GM21576 (cell line): ENCODE results near the gene FEN1.

Experiments used
- ATAC-seq: cut with Tn5 transposase; IDR thresholded peaks from one replicate; pipeline ENCODE4 v1.9.1; 2021; ENCODE audit warnings: mild to moderate bottlenecking, moderate library complexity; ENCODE audit not compliant: unreplicated experiment

The FEN1 gene

DNA sequence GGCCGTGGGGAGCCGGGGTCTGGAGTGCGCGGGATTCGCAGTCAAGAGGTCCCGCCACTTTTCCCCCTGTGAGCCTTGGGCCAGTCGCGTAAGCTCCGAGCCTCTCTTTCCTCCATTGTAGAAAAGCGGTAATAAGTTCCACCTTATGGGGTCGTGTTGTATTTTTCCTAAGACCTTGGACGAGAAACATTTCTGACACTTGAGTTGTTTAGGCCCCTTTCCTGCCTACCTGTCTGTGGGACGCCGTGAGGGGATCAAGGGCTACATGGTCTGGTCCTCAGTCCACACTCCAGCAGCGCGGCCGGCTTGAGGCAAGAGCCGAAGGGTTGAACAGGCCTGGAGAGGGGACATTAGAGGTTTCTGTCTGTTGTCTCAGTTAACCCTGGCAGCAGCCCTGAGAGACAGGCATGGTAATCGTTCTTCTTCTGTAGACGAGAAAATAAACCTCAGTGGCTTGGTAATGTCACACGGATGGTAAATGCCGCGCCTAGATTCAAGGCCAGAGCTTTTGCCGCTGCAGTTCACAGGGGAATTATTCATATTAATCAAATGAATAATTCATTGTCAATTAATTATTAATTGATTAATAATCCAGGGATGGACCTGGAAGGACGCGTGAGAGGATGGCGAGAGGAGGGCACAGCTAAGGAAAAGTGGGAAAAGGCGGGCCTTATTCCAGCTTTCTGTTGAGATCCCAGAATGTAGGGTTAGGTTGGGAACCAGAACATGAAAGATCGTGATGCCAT lies 545 bp downstream of the FEN1 start:
- ATAC-seq, result no peak

DNA sequence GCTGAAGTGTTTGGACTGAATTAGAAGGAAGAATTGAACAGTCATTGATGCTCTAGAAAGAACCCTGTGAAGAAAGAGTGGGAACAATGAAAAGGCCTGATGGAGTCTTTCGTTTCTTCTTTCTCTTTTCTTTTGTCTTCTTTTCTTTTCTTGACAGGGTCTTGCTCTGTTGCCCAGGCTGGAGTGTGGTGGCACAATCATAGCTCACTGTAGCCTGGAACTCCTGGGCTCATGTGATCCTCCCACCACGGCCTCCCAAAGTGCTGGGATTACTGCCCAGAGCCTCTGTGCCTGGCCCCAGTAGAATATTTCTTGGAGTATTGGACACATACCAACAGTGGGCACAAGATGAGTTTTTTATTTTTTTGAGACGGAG lies 1.1 kb downstream of the FEN1 start:
- ATAC-seq, result no peak

DNA sequence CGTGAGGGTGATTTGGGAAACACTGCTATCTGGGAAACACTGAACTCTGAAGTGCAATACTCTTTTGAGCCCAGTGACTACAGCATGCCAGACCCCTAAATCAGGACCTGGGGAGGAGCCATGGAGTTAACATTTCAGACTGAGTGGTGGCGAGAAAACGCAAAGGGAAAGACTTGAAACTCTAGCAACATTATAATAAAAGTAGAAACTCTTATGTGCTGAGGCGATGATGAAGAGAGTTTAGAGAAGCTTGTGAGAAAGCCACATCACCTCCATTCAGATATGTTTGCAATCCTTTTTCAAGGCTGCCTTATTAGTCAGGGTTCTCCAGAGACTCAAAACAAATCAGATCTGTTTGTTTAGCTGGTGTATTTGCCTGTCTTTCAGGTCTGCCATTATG lies 1.9 kb downstream of the FEN1 start:
- no peak for ATAC-seq

DNA sequence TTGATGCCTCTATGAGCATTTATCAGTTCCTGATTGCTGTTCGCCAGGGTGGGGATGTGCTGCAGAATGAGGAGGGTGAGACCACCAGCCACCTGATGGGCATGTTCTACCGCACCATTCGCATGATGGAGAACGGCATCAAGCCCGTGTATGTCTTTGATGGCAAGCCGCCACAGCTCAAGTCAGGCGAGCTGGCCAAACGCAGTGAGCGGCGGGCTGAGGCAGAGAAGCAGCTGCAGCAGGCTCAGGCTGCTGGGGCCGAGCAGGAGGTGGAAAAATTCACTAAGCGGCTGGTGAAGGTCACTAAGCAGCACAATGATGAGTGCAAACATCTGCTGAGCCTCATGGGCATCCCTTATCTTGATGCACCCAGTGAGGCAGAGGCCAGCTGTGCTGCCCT lies 2.7 kb downstream of the FEN1 start:
- no peak for ATAC-seq

DNA sequence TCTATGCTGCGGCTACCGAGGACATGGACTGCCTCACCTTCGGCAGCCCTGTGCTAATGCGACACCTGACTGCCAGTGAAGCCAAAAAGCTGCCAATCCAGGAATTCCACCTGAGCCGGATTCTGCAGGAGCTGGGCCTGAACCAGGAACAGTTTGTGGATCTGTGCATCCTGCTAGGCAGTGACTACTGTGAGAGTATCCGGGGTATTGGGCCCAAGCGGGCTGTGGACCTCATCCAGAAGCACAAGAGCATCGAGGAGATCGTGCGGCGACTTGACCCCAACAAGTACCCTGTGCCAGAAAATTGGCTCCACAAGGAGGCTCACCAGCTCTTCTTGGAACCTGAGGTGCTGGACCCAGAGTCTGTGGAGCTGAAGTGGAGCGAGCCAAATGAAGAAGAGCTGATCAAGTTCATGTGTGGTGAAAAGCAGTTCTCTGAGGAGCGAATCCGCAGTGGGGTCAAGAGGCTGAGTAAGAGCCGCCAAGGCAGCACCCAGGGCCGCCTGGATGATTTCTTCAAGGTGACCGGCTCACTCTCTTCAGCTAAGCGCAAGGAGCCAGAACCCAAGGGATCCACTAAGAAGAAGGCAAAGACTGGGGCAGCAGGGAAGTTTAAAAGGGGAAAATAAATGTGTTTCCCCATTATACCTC lies 3.3 kb downstream of the FEN1 start:
- no peak for ATAC-seq

DNA sequence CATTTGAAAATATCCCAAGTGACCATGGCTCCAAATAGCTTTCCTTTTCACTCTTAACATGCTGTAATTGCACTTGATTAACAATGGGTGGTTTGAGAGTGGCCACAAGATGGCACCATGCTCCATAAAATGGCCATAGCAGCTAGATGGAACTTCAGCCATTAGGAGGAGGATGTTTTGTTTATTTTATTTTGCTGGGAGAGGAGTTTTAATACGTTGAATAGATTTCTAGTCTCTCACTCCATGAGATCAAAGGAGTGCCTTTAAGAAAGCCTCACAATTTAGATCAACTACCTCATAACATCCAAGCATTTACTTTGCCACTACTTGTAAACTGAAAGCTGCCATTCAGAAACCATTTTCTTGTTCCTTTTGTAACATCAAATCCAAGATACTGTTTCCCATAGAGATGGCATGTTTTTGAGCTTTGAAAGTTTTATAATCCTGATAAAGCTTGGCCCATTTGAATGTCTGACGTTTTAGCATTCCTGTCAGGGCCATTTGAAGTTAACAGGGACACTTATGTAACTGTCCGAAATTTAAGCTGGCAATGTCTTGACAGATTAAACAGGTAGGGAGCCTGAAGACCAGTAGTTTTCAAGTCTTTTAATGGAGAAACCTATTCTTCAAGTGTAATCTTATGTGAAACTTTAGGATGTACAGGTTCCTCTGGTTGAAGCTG lies 4.7 kb downstream of the FEN1 start:
- no peak for ATAC-seq

DNA sequence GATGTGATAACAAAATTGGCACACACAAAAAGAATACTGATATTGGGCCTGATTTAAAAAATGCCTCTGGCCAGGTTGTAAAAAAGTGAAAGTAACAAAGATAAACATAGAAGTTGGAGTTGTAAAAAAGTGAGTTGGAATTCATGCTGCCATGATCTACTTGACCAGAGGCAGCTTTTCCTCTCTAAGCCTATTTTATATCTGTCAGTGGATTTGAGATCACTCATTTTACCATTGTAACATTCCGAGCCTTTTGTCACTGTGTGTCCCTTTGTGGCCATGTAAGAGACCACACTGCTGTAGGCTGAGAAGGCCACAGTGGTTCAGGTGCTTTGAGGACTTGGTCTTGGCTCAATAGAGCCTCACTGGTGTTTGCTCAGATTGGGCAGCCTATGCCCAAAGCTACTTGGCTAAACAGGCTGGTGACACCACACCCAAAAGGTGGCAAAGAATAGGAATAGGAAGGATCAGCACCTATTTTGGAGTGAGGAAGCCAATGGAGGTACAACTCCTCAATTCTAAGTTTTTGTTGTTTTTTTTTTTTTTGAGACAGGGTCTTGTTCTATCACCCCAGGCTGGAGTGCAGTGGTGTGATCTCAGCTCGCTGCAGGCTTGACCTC lies 7.1 kb downstream of the FEN1 start:
- no peak for ATAC-seq

DNA sequence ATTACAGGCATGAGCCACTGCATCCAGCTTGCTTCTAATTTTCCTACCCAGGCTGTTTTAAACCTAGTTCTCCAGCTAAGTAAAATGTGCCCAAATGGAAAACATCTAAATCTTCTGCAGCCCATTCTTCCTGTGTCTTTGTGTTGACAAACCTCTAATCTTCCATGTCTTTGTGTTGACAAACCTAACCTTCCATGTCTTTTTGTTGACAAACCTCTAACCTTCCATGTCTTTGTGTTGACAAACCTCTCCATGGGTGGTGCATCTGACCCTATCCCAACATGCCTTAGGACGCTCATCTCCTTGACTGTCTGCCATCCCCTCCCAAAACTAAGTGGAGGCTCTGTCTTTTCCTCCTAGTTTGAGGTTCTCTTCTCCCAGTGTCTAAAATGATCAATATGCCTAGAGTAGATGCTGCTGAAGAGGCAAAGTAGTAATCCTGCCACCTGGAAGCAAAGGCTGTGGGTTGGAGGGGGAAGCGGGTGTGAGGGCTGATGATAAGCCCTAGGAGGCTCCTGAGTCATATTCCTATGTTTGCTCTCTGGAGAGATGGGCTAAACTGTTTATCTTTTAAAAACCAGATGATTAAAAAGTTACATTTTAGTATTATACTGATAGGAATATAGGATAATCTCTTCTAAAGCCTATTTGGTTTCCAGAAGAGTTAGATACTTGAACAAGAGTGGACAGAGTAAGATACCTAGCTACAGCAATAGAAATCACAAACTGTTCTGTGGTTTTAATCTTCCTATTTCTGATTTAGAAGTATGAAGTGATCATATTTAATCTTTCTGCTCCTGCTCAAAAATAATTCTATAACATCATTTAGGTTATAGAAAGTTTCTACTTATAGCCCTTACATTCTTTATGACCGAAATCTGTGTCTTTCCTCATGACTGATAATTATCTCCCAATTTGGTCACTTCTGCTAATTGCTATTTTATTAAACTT lies 7.9 kb downstream of the FEN1 start:
- ATAC-seq, result no peak

DNA sequence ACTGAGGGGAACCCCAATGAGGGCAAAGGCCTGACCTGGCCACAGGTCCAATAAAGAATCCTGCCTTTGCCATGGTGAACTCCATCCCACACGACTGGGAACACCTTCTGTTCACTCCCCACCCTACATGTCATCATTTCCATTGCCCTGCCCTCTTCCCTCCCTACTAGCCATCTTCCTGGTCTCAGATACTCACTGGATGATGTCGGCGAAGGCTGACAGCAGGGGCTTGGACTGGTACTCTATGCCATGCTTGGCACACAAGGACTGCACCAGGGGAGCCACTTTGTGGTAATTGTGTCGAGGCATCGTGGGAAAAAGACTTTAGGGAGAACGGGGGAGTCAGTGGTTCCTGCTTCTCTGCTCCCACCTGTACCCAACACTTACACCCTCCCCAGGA lies 9.9 kb downstream of the FEN1 start:
- ATAC-seq, result no peak

DNA sequence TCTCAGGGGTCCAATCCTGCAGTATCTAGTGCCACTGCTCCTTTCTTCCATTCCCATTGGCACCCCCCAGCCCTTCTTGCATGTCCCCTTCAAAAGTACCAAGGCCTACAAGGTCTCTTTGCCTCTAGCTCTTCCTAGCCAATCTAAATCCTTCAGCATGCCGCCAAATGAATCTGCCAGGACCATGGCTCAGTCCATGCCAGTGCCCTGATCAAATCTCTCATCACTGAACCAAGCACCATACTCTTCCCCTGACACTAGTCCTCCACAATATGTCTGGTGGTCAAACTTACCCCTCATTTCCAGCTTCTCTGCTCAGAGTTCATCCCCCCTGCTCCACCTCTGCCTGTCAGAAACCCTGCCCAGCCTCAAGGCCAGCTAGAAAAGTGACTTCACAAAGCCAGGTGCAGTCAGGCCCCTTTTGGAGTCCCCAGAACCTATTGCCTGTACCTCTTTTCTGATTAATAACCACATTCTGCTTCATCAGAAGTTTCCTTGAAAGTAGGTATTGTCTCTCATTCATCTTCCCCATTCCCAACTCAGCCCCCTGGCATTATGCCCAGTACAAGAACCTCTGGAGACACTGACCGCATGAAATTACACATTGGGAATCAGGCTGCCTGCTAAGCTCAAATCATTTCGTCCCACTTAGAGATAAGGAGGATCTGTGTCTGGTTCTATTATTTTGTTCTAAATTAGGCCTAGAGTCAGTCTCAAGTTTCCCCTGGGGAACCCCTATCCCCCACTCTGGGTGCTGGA lies 11.4 kb downstream of the FEN1 start:
- no peak for ATAC-seq

DNA sequence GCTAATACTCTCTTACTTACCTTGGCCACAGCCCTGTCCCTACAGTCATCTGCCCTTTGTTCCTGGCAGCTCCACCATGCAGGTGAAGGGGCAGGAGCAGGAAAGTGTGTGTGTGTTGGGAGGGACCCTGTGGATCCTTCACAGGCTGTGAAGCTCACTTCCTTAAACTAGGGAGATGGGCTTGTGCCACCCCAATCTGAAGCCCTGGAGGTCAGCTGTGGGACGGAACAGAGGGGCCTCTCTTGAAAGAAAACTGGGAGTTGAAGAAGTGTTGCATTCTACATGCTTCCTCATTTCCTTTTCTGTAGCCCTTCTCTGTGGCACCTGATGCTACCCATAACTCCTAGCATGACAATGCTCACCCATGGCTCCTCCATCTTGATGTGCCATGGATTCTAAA lies 12.4 kb downstream of the FEN1 start:
- ATAC-seq, result no peak

DNA sequence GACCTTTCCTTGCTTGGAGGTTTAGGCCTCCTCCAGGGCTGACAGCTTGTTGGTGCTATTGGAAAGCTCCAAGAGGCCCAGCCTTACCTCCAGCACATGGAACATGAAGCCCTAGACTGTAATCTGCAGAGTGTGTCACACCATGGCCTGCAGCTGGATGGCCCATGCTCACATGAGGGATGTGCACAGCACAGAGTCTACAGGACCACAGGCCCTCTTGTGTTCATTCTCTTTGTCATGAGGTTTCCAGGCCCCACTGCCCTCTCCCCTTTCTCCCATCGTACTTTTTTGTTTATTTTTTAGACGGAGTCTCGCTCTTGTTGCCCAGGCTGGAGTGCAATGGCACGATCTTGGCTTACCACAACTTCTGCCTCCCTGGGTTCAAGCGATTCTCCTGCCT lies 14.1 kb downstream of the FEN1 start:
- no peak for ATAC-seq

DNA sequence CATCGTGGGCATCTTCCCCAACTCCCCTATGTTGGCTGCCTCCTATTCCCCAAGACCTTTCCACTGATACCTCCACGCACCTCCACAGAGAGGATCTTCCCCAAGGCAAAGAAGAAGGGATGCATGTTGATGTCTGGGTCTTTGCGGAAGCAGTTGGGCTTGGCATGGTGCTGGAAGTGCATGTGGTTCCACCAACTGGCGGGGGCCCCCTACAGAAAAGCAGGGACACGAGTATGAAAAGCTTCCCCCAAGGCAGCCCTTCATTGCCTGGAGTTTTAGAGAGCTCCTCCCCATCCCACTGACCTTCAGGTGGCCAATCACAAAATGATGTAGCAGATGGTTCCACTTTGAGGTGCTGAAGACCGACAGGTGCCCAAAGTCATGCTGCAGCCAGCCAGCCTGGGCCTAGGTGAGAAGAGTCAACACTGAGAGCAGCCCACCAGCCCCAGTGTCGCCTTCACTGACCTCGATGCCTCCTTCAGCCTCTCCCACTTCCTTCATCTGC lies 18.0 kb downstream of the FEN1 start:
- ATAC-seq, result no peak

DNA sequence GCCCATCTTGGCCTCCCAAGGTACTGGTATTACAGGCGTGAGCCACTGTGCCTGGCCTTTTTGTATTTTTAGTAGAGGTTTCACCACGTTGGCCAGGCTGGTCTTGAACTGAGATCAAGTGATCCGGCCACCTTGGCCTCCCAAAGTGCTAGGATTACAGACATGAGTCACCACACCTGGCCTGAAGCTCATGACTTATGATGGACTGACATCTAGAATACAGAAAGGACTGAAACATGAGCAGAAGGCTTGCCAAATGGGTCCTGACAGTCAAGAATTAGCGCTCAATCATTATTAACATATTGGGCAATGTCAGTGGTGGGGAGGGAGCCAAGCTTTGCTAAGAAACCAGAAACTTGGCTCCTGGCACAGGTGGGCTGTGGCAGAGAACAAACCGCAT lies 19.1 kb downstream of the FEN1 start:
- no peak for ATAC-seq

DNA sequence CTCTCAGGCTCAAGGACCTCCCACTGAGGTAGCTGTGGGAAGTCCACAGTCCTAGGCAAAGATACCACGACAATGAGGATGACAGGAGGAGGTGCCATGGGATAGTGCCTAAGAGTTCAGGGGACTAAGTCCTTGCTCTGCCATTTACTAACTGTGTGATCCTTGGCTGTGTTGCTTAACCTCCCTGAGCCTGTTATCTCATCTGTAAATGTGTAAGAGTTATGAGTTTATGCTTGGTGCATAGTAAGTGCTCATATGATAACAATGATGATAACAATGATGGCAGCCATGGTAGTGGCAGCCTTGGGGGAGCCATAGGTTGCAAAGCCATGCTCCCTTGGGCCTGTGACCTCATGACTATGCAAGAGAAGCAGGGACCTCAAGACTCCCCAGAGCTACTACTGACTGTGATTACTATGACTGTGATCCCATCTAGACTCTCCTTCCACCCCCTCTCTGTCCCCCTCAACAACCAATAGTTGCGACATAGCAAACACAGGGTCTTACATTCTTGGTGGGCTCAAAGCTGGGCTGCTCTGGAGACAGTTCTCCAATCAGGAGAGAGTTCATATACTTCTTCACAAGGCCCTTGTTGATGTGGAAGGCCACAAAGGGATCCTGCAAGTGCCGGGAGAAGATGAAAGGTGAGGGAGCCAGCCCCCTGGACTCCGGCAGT lies 20.2 kb downstream of the FEN1 start:
- ATAC-seq, result no peak

DNA sequence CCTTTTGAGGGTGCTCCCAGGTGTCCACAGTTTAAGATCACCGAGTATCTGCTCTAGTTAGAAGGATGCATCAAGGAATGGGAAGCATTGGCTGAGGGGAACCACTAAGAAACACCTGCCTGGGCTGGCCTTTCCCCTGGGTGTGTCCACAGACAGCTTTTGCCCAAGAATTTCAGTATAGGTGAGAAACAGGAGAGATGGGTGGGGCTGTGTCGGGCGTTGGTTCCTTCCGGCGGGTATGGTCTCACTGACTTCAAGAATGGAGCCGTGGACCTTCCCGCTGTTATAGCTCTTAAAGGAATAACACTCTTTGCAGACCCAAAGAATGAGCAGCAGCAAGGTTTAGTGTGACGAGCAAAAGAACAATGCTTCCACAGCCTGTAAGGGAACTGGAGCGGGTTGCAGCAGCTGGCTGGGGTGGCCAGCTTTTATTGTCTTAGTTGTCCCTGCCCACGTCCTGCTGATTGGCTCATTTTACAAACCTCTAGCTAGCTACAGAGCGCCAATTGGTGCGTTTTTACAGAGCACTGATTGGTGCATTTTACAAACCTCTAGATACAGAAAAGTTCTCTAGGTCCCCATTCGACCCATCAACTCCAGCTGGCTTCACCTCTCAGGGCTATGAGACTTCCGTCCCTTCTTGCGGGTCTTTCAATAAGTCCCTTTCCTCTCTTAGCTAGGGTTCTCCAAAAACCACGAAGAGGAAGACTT lies 21.7 kb downstream of the FEN1 start:
- ATAC-seq, result no peak

DNA sequence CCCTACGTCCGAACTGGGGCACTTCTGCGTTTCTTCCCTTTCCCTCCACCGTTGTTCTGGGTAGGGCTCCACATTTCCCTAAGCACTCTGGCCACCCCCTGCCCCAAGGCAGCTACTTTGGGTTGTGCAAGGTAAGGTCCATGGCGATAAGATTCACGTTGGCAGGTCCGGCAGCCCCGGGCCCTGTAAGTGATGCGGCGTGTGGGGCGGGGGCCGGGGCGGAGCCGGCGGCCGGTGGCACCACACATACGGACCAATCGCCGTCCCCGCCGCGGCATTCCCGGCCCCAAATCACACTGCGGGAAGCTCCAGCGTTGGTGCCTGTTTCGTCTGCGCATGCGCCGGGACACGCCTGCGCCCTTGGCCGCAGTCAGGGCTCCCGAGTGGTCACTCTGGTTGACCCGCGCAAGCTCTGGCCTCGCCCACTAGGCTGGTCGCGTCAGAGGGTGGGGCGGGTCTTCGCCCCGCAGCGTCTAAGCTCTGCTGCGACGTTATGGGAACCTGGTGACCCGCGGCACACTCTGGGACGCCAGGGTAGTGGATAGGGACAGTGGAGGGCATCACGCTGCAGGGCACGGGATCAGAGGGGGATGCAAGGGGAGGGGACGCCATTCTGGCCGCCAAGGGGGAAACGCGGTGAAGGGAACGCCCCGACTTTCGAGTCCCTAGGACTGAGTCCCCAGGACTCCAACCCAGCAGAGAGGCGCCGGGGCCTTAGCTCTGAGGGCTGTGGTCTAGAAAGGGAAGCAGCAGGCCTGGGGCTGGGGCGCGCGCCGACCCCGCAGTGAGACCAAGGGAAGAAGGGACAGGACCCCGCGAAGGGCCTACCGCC lies 22.5 kb downstream of the FEN1 start:
- peak; percentile 52 for ATAC-seq
